GM23338 (cell line): ENCODE results near the gene ST3GAL4. TPM values are rescaled to one million over a fixed set of nuclear protein-coding genes. Genes with fewer than 3 reads are reported as not detected.

Experiments
- ATAC-seq: fragments of 200-7000 bp; cut with Tn5 transposase; 3 replicates; pipeline ENCODE4 v1.9.1; 2020
- DNase-seq: peaks from one replicate; pipeline ENCODE4 v3.0.0-alpha.2; 2015; ENCODE audit warnings: low spot score
- H2AFZ ChIP-seq: fragments of 200-600 bp; sonication (generic); 2 replicates; pipeline ENCODE4 v1.8.0; 2016; ENCODE audit warnings: antibody characterized with exemption, mild to moderate bottlenecking, moderate library complexity
- H3F3A ChIP-seq: fragments of 200-600 bp; sonication (generic); replicated peaks from 2 replicates; pipeline ENCODE4 v1.8.0; 2017; ENCODE audit warnings: antibody characterized with exemption, mixed run types, low read depth
- H3K27ac ChIP-seq: fragments of 200-600 bp; sonication (generic); 2 replicates; pipeline ENCODE4 v1.6.1; 2016; ENCODE audit warnings: low read depth
- H3K27me3 ChIP-seq: fragments of 200-600 bp; sonication (generic); 2 replicates; pipeline ENCODE4 v1.8.0; 2016; ENCODE audit warnings: mild to moderate bottlenecking, mixed run types, moderate library complexity; ENCODE audit not compliant: insufficient read depth
- H3K36me3 ChIP-seq: fragments of 200-600 bp; sonication (generic); 2 replicates; pipeline ENCODE4 v1.8.0; 2016; ENCODE audit warnings: mild to moderate bottlenecking; ENCODE audit not compliant: insufficient read depth
- H3K4me1 ChIP-seq: fragments of 200-600 bp; sonication (generic); 2 replicates; pipeline ENCODE4 v1.8.0; 2016; ENCODE audit warnings: mild to moderate bottlenecking, moderate library complexity; ENCODE audit not compliant: insufficient read depth
- H3K4me2 ChIP-seq: fragments of 200-600 bp; sonication (generic); 2 replicates; pipeline ENCODE4 v1.7.1; 2017; ENCODE audit warnings: mixed run types
- H3K4me3 ChIP-seq: fragments of 200-600 bp; sonication (generic); 2 replicates; pipeline ENCODE4 v1.6.1; 2016; ENCODE audit warnings: mixed run types
- H3K79me2 ChIP-seq: fragments of 200-600 bp; sonication (generic); replicated peaks from 2 replicates; pipeline ENCODE4 v1.8.0; 2017; ENCODE audit warnings: mild to moderate bottlenecking; ENCODE audit not compliant: insufficient read depth
- H3K9me2 ChIP-seq: fragments of 200-600 bp; sonication (generic); 2 replicates; pipeline ENCODE4 v1.8.0; 2017; ENCODE audit not compliant: insufficient read depth
- H4K20me1 ChIP-seq: fragments of 200-600 bp; sonication (generic); replicated peaks from 2 replicates; pipeline ENCODE4 v1.8.0; 2017; ENCODE audit warnings: mild to moderate bottlenecking; ENCODE audit not compliant: insufficient read depth
- H3K27ac Mint-ChIP-seq: 2 replicates; pipeline ENCODE4 v1.8.0; 2020; ENCODE audit warnings: inconsistent platforms, mild to moderate bottlenecking, moderate library complexity, mixed read lengths
- H3K27me3 Mint-ChIP-seq: 3 replicates; pipeline ENCODE4 v1.8.0; 2022; ENCODE audit warnings: low read depth, mild to moderate bottlenecking, moderate library complexity, mixed read lengths, inconsistent platforms; ENCODE audit not compliant: insufficient read depth, poor library complexity
- H3K36me3 Mint-ChIP-seq: 3 replicates; pipeline ENCODE4 v1.8.0; 2021; ENCODE audit warnings: low read depth, mild to moderate bottlenecking, inconsistent platforms, moderate library complexity, mixed read lengths
- H3K4me1 Mint-ChIP-seq: 3 replicates; pipeline ENCODE4 v1.8.0; 2020; ENCODE audit warnings: mild to moderate bottlenecking, inconsistent platforms, mixed read lengths
- H3K4me3 Mint-ChIP-seq: 3 replicates; pipeline ENCODE4 v1.8.0; 2021; ENCODE audit warnings: moderate library complexity, mild to moderate bottlenecking, inconsistent platforms, mixed read lengths
- H3K9me3 Mint-ChIP-seq: 3 replicates; pipeline ENCODE4 v1.8.0; 2020; ENCODE audit warnings: moderate library complexity, mild to moderate bottlenecking, inconsistent platforms, mixed read lengths
- ETS1 ChIP-seq: IDR thresholded peaks from 2 replicates; pipeline ENCODE4 v1.6.1; 2016; ENCODE audit warnings: antibody characterized with exemption
- EZH2 ChIP-seq: fragments of 200-600 bp; sonication (generic); IDR thresholded peaks from one replicate; pipeline ENCODE4 v1.8.0; 2017; ENCODE audit warnings: antibody characterized with exemption, mild to moderate bottlenecking, low read depth; ENCODE audit not compliant: unreplicated experiment
- EZH2phosphoT487 ChIP-seq: fragments of 200-600 bp; sonication (generic); IDR thresholded peaks from one replicate; pipeline ENCODE4 v1.8.1; 2018; ENCODE audit warnings: antibody characterized with exemption; ENCODE audit not compliant: unreplicated experiment
- JUNB ChIP-seq: IDR thresholded peaks from one replicate; pipeline ENCODE4 v1.6.1; 2016; ENCODE audit warnings: antibody characterized with exemption; ENCODE audit not compliant: unreplicated experiment
- NANOG ChIP-seq: IDR thresholded peaks from 2 replicates; pipeline ENCODE4 v1.6.1; 2016; ENCODE audit warnings: antibody characterized with exemption, borderline replicate concordance
- REST ChIP-seq: IDR thresholded peaks from one replicate; pipeline ENCODE4 v1.6.1; 2018; ENCODE audit warnings: antibody characterized with exemption; ENCODE audit not compliant: unreplicated experiment
- ZNF331 ChIP-seq: fragments of 250-450 bp; sonication (Bioruptor Pico); IDR thresholded peaks from 2 replicates; pipeline ENCODE4 v1.5.0; 2020; ENCODE audit warnings: low read depth, mild to moderate bottlenecking, moderate library complexity
- ZNF462 ChIP-seq: fragments of 250-450 bp; sonication (Bioruptor Pico); IDR thresholded peaks from 2 replicates; pipeline ENCODE4 v1.5.0; 2020; ENCODE audit warnings: mild to moderate bottlenecking, moderate library complexity
- polyA plus RNA-seq: library from polyadenylated mRNA; unstranded; fragments of >200 nt; fragmentation: Nextera tagmentation; extraction: Ambion mirVana; gene quantifications from 2 replicates; pipeline ENCODE4 v1.2.1, GENCODE V29; 2016
- total RNA-seq: library from RNA; depleted of rRNA; stranded (reverse); fragments of >200 nt; shearing (Covaris generic); gene quantifications from 2 replicates; pipeline ENCODE4 v1.2.3, GENCODE V29; 2014

The ST3GAL4 gene
- total and polyA plus RNA-seq, 2 experiments from 2014 or later = 10.1 to 28.0 TPM

GRCh38 chr11:126331286-126331685 is 24.2 kb upstream of the ST3GAL4 start (continued):
- TF ChIP-seq ZNF462 (no peak), ETS1 (no peak), NANOG (no peak), EZH2 (no peak), EZH2phosphoT487 (no peak), ZNF331 (CRISPR knock-in tag) (no peak), JUNB (no peak)

GRCh38 chr11:126332221-126332711 is 23.2 kb upstream of the ST3GAL4 start:
- H3K79me2 ChIP-seq = no peaks in the 10 kb centered on the region
- H4K20me1 ChIP-seq = no peaks in the 10 kb centered on the region
- no peak overlapping the region for H2AFZ ChIP-seq
- no peak overlapping the region for H3K4me3 Mint-ChIP-seq
- no peak overlapping the region for H3K4me3 ChIP-seq
- no peak for ATAC-seq
- H3K4me1 Mint-ChIP-seq = peaks cover 31% of the 10 kb centered on the region
- H3K9me3 Mint-ChIP-seq = no peaks in the 10 kb centered on the region
- H3K27ac ChIP-seq = no peak overlapping the region
- DNase-seq = no peak
- no peak overlapping the region for H3K27ac Mint-ChIP-seq
- H3K4me2 ChIP-seq = no peak overlapping the region
- peaks cover 2% of the 10 kb centered on the region for H3K27me3 Mint-ChIP-seq
- peaks cover 5% of the 10 kb centered on the region for H3K4me1 ChIP-seq
- no peaks in the 10 kb centered on the region for H3K27me3 ChIP-seq
- H3K36me3 Mint-ChIP-seq = peaks cover 9% of the 10 kb centered on the region; the same call in 2 of the 3 replicates
- no peaks in the 10 kb centered on the region for H3K9me2 ChIP-seq
- H3K36me3 ChIP-seq = no peaks in the 10 kb centered on the region
- H3F3A ChIP-seq = no peaks in the 10 kb centered on the region
- TF ChIP-seq REST = no peak
